Astrocyte of the cerebellum (primary cell): ENCODE results near the gene ACTL6B.
A peak's percentile ranks its signal among the peaks of the same experiment; 100 is the strongest.

Experiments used
- DNase-seq: peaks from one replicate; pipeline ENCODE4 v3.0.0-alpha.2; 2011; ENCODE audit warnings: low read depth
- H3K4me3 ChIP-seq: 2 replicates; pipeline ENCODE4 v1.5.1; 2011; ENCODE audit warnings: mild to moderate bottlenecking, low read depth, low read length, moderate library complexity
- CTCF ChIP-seq: IDR thresholded peaks from 2 replicates; pipeline ENCODE4 v1.5.1; 2012; ENCODE audit warnings: low read length, low read depth, moderate library complexity, mild to moderate bottlenecking; ENCODE audit errors: missing control alignments
- in situ Hi-C: cut with HindIII; loops from 2 replicates; pipeline ENCODE4 v1.10.0; 2017; ENCODE audit warnings: low sequenced_read_pairs

The ACTL6B gene

GRCh38 chr7:100626530-100627237, 29.6 kb downstream of the ACTL6B start:
- peak overlapping the region; percentile 27 for H3K4me3 ChIP-seq
- peak; percentile 22 for DNase-seq
- TF ChIP-seq CTCF = no peak
- in situ Hi-C loops = no loop called here

DNA sequence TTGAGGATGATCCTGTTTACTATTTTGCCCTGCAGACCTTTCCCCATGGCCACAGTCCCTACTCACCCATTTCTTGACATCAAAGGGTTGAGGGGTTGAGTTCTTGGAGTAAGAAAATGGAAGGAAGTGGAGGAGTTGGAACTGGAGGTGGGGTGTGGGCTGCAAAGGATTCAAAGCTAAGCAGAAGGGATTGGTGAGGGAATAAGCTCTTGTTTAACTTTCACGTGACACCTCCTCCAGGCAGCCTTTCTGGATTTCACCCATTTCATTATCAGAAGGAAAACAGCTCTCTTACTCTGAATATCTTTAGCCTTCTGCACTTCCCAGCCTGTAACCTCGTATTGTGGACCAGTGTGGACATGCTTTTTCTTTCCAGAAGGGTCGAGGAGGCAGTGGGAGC, 30.2 kb downstream of the ACTL6B start:
- peak overlapping the region; percentile 27 for H3K4me3 ChIP-seq
- in situ Hi-C loops = no loop called here
- DNase-seq = no peak
- no peak for TF ChIP-seq CTCF

DNA sequence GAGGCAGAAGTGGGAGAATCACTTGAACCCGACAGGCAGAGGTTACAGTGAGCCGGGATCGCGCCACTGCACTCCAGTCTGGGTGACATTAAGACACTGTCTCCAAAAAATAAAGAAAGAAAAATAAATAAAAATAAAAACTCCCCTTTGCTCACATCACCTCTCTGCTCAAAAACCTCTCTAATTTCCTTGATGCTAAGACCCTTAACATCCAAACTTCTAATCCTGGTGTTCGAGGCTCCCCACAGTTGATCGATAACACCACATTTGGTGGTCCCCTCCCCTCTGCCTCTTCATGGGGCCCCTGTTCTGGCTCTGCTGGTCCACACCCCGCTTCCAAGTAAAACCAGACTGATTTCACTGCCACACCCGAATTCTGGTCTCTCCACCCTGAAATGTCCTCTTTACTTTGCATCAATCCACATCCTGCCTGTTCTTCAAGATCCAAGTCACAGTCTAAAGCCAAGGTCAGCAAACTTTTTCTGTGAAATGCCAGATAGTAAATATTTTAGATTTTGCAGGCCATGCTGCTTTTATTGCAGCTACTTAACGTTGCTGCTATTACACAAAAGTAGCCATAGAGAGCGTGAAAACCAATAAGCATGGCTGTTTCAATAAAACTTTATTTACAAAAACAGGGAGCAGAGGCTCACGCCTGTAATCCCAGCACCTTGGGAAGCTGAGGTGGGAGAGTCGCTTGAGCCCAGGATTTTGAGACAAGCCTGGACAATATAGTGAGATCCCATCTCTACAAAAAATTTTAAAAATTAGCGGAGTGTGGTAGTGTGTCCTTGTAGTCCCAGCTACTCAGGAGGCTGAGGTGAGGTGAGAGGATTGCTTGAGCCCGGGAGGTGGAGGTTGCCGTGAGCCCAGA, 32.1 kb downstream of the ACTL6B start:
- no peak overlapping the region for H3K4me3 ChIP-seq
- no peak for DNase-seq
- in situ Hi-C loops = no loop called here
- TF ChIP-seq CTCF = no peak

DNA sequence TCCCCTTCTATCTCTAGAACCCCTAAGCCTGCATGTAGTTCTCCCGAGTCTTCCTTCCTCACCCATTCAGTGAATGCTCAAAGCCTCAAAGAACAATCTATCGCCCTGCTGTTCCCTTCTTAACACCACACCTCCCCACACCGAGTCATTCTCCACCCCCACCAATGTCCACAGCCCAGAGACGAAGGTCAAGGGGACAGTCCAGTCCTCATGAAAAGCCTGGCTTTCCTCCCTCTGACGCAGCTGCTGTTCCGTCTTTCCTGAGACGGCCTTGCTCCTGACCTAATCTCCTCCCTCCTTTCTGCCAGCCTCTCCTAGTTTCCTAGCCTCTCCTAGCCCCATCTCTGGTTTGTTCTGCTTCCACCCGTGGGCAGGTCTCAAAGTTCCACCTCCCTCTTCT, 34.7 kb downstream of the ACTL6B start:
- no peak overlapping the region for H3K4me3 ChIP-seq
- in situ Hi-C loops = no loop called here
- TF ChIP-seq CTCF = no peak

DNA sequence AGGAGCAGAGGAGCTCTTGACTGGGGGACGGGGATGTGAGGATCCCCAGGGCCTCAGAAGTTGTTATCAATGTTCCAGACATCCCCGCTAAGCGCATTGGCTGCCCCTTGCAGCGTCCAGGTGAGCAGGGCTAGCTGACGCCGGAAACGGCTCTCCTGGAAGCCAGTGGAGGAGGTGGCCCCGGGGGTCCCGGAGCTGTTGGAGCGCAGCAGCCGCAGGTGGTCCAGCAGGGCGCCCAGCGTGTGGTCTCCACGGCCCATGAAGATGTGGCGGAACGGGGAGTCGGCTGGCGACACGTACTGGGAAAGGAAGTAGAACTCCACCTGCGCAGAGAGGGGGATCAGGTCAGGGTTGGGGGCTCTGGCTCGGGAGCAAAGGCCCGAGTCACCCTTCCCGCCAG, 35.4 kb downstream of the ACTL6B start:
- in situ Hi-C loops = no loop called here
- TF ChIP-seq CTCF = no peak
- no peak for DNase-seq
- no peak overlapping the region for H3K4me3 ChIP-seq

More for the DNA sequence above, 34.7 kb downstream of the ACTL6B start:
- DNase-seq = no peak

- no peak for DNase-seq
- TF ChIP-seq CTCF = no peak
- in situ Hi-C loops = no loop called here
- no peak overlapping the region for H3K4me3 ChIP-seq
Measured at GRCh38 chr7:100620239-100620638, 36.0 kb downstream of the ACTL6B start.
